Tibial nerve (tissue), 4 donors: ENCODE measurements around the gene JMJD1C. TPM values are rescaled to one million over a fixed set of nuclear protein-coding genes. Genes with fewer than 3 reads are reported as not detected.
A peak's percentile ranks its signal among the peaks of the same experiment; 100 is the strongest.

ENCODE experiments used
- DNase-seq, 2 donors: peaks; one replicate each; pipeline ENCODE4 v3.0.0-alpha.2; 2019; ENCODE audit warnings: low spot score in 2 of 2
- H3K27ac ChIP-seq, 4 donors: fragments of 200-600 bp; sonication (generic) in 3 of 4; one replicate each; pipeline ENCODE4 v1.5.1; 2017 to 2019; ENCODE audit warnings: mild to moderate bottlenecking in 1 of 4
- H3K27me3 ChIP-seq, 2 donors: fragments of 200-600 bp; sonication (generic) in 1 of 2; one replicate each; pipeline versions ENCODE4 v1.5.1 to v1.6.0; 2017 to 2019
- H3K36me3 ChIP-seq, 3 donors: fragments of 200-600 bp; sonication (generic); one replicate each; pipeline ENCODE4 v1.5.1; 2018 to 2019
- H3K4me1 ChIP-seq, 4 donors: fragments of 200-600 bp; sonication (generic) in 3 of 4; one replicate each; pipeline ENCODE4 v1.5.1; 2017 to 2019
- H3K4me3 ChIP-seq, 4 donors: fragments of 200-600 bp; sonication (generic) in 3 of 4; one replicate each; pipeline ENCODE4 v1.5.1; 2017 to 2019; ENCODE audit warnings: mild to moderate bottlenecking in 1 of 4, moderate library complexity in 1 of 4
- H3K9me3 ChIP-seq, 4 donors: fragments of 200-600 bp; sonication (generic) in 3 of 4; one replicate each; pipeline ENCODE4 v1.5.1; 2017 to 2019
- EP300 ChIP-seq, 2 donors: sonication (generic); formaldehyde crosslinking; IDR thresholded peaks; one replicate each; pipeline ENCODE4 v1.6.1; 2017; ENCODE audit warnings: antibody characterized with exemption in 2 of 2, mild to moderate bottlenecking in 1 of 2
- POLR2A ChIP-seq, 2 donors: fragments of 450-650 bp; IDR thresholded peaks; one replicate each; pipeline ENCODE4 v1.6.1; 2017; ENCODE audit warnings: antibody characterized with exemption in 2 of 2, mild to moderate bottlenecking in 2 of 2, moderate library complexity in 2 of 2
- WGBS, 2 donors: methylation state at CpG; one replicate each; pipeline ENCODE4 v1.1.5; 2018; 5-methylcytosine and 5-hydroxymethylcytosine counted together
- total RNA-seq, 4 donors: library from RNA; depleted of rRNA; stranded (reverse); fragments of >200 nt; gene quantifications; one replicate each; pipeline ENCODE4 v1.1.0, GENCODE V29; 2016
- TF ChIP-seq, protein P1 (sequence below), 5 experiments: fragments of 200-600 bp in 3 of 5; fragments of 450-650 bp in 2 of 5; sonication (generic) in 3 of 5; IDR thresholded peaks; one replicate each; pipeline ENCODE4 v1.5.1; 2016 to 2019; ENCODE audit warnings: antibody characterized with exemption in 5 of 5, mild to moderate bottlenecking in 3 of 5, moderate library complexity in 2 of 5

Gene JMJD1C
- total RNA-seq, 4 donors from 2014 or later, result 100 to 156 (median 131) TPM

DNA sequence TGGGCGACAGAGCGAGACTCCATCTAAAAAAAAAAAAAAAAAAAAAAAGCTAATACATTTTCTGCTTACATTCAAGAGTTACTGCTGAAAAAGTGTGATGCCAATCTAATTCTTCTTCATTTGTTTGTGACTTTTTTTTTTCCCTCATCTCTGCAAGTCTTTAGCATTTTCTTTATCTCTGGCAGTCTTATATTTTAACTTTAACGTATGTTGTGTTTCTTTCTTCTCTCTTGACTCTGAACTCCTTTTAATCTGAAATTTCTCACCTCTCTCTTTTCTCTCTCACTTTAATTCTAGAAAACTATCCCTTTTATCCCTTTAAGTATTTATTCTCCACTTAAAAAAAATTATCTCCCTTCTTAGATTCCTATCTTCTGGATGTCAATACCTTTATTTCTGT is 146.5 kb downstream of the JMJD1C start:
- WGBS, 2 donors, result 95 to 97% methylated on average over 3 of the region's 3 CpGs

DNA sequence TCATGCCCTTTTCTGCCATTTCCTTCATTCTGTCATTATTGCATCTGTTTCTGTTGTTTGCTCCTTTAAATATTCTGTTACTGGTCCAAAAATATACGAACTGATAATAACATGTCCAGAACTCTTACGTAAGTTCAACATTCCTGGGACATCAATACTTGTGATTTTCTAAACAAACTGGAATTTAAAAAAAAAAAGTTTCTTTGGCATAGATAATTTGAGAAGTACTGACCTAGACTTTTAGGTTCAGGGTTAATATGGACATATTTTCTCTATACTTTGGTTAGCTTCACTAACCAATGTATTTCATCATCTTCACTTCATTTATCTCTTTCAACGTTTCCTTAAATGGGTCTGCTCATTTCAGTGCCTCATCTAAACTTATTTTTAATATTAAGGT is 147.3 kb downstream of the JMJD1C start:
- H3K27ac ChIP-seq, result no peak overlapping the region
- DNase-seq, result no peak
- no peaks in the 10 kb centered on the region for H3K27me3 ChIP-seq
- H3K36me3 ChIP-seq, result no peaks in the 10 kb centered on the region
- no peak overlapping the region for H3K4me3 ChIP-seq
- no peaks in the 10 kb centered on the region for H3K9me3 ChIP-seq
- peaks cover 0 to 15% (median 0%) of the 10 kb centered on the region in 4 donors for H3K4me1 ChIP-seq
- WGBS, 2 donors, result 81 to 83% methylated on average over 3 of the region's 3 CpGs
- TF ChIP-seq EP300 (IDR thresholded peaks at IDR 0.05) (no peak), POLR2A (IDR thresholded peaks at IDR 0.05) (no peak)
- TF ChIP-seq, protein P1, sequence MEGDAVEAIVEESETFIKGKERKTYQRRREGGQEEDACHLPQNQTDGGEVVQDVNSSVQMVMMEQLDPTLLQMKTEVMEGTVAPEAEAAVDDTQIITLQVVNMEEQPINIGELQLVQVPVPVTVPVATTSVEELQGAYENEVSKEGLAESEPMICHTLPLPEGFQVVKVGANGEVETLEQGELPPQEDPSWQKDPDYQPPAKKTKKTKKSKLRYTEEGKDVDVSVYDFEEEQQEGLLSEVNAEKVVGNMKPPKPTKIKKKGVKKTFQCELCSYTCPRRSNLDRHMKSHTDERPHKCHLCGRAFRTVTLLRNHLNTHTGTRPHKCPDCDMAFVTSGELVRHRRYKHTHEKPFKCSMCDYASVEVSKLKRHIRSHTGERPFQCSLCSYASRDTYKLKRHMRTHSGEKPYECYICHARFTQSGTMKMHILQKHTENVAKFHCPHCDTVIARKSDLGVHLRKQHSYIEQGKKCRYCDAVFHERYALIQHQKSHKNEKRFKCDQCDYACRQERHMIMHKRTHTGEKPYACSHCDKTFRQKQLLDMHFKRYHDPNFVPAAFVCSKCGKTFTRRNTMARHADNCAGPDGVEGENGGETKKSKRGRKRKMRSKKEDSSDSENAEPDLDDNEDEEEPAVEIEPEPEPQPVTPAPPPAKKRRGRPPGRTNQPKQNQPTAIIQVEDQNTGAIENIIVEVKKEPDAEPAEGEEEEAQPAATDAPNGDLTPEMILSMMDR (IDR thresholded peaks at IDR 0.05), result no peak

More for the DNA sequence above, 146.5 kb downstream of the JMJD1C start:
- H3K9me3 ChIP-seq, result no peaks in the 10 kb centered on the region
- no peak overlapping the region for H3K4me3 ChIP-seq
- no peaks in the 10 kb centered on the region for H3K36me3 ChIP-seq
- H3K4me1 ChIP-seq, result peaks cover 0 to 15% (median 0%) of the 10 kb centered on the region in 4 donors
- no peak for DNase-seq
- TF ChIP-seq, protein P1 (IDR thresholded peaks at IDR 0.05), result no peak
- TF ChIP-seq POLR2A (IDR thresholded peaks at IDR 0.05) (no peak), EP300 (IDR thresholded peaks at IDR 0.05) (no peak)
- H3K27me3 ChIP-seq, result no peaks in the 10 kb centered on the region
- H3K27ac ChIP-seq, result no peak overlapping the region

DNA sequence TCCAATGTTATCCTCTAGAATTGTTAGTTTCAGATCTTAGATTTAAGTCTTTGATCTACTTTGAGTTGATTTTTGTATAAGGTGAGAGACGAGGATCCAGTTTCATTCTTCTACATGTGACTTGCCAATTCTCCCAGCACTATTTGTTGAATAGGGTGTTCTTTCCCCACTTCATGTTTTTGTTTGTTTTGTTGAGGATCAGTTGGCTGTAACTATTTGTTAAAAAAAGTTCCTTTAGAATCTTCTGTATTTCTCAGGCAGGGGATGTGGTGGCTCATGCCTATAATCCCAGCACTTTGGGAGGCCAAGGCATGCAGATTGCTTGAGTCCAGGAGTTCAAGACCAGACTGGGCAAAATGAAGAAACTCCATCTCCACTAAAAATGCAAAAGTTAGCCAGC is 151.8 kb downstream of the JMJD1C start:
- H3K36me3 ChIP-seq, result no peaks in the 10 kb centered on the region
- TF ChIP-seq, protein P1 (IDR thresholded peaks at IDR 0.05), result no peak
- TF ChIP-seq POLR2A (IDR thresholded peaks at IDR 0.05) (no peak), EP300 (IDR thresholded peaks at IDR 0.05) (no peak)
- no peaks in the 10 kb centered on the region for H3K9me3 ChIP-seq
- 58 to 60% methylated on average over 1 of the region's 1 CpG for WGBS, 2 donors
- H3K27me3 ChIP-seq, result no peaks in the 10 kb centered on the region
- no peak overlapping the region for H3K4me3 ChIP-seq
- DNase-seq, result no peak
- H3K4me1 ChIP-seq, result peaks cover 0 to 4% (median 0%) of the 10 kb centered on the region in 4 donors
- H3K27ac ChIP-seq, result no peak overlapping the region

DNA sequence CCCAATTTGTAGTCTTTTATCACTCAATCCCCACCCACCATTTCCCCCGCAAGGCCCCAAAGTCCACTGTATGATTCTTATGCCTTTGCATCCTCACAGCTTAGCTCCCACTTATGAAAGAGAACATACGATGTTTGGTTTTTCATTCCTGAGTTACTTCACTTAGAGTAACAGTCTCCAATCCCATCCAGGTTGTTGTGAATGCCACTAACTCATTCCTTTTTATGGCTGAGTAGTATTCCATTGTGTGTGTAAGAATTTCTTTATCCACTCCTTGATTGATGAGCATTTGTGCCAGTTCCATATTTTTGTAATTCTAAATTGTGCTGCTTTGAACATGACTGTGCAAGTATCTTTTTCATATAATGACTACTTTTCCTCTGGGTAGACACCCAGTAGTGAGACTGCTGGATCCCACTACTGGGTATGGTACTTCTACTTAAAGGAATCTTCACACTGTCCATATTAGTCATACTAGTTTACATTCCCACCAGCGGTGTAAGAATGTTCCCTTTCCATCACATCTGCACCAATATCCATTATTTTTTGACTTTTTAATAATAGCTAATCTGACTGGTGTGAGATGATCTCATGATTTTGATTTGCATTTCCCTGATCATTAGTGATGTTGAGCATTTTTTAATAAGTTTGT is 152.6 kb downstream of the JMJD1C start:
- Histone ChIP-seq H3K27ac (no peak overlapping the region), H3K27me3 (no peaks in the 10 kb centered on the region), H3K4me3 (no peak overlapping the region), H3K4me1 (peaks cover 0 to 10% (median 0%) of the 10 kb centered on the region in 4 donors), H3K9me3 (no peaks in the 10 kb centered on the region), H3K36me3 (no peaks in the 10 kb centered on the region)
- DNase-seq, result no peak
- TF ChIP-seq EP300 (IDR thresholded peaks at IDR 0.05) (no peak), POLR2A (IDR thresholded peaks at IDR 0.05) (no peak)
- 87 to 89% methylated on average over 3 of the region's 3 CpGs for WGBS, 2 donors

DNA sequence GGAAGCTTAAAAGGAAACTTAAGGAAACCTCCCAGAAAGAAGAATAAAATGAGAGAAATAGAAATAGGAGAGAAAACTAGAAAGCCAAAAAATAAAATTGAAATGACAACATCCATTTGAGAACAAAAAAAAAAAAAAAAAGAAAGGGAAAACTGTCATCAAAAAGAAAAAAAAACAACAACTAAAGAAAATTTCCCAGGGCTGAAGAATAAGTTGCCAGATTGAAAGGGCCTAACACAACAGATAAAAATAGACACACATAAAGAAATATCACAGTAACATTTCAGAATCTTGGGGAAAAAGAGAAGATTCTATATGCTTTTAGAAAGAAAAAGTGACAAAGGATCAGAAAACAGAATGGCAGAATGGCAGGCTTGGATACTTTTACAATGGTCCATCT is 157.1 kb downstream of the JMJD1C start:
- Histone ChIP-seq H3K9me3 (no peaks in the 10 kb centered on the region), H3K36me3 (no peaks in the 10 kb centered on the region), H3K27me3 (no peaks in the 10 kb centered on the region), H3K4me1 (peaks cover 0 to 15% (median 0%) of the 10 kb centered on the region in 4 donors), H3K27ac (peak overlapping the region in 1 of 4 donors; percentile 22), H3K4me3 (no peak overlapping the region)
- TF ChIP-seq POLR2A (IDR thresholded peaks at IDR 0.05) (no peak), EP300 (IDR thresholded peaks at IDR 0.05) (no peak)
- TF ChIP-seq, protein P1 (IDR thresholded peaks at IDR 0.05), result no peak
- no peak for DNase-seq
